Measurements from ENCODE around the gene ABR.

Gene ABR

GRCh38 chr17:1217089-1217385 lies 37.3 kb upstream of the ABR start:
- Histone ChIP-seq H4K20me1 (ENCODE audit: insufficient read depth, low read length) (no peaks in the 10 kb centered on the region), H3F3A (ENCODE audit: insufficient read depth, low read length) (no peaks in the 10 kb centered on the region), H3K27ac (ENCODE audit: low read length) (no peak overlapping the region), H3K4me1 (ENCODE audit: low read length) (no peaks in the 10 kb centered on the region), H3K79me2 (ENCODE audit: low read length) (no peaks in the 10 kb centered on the region), H3K9me2 (replicated peaks; ENCODE audit: insufficient read depth, low read length) (no peaks in the 10 kb centered on the region), H3K9me3 (replicated peaks; ENCODE audit: insufficient read depth, low read length) (no peaks in the 10 kb centered on the region), H3K36me3 (replicated peaks; ENCODE audit: insufficient read depth, low read length) (no peaks in the 10 kb centered on the region), H2AFZ (ENCODE audit: low read length) (no peak overlapping the region), H3K27me3 (replicated peaks; ENCODE audit: insufficient read depth, low read length) (peaks cover 92% of the 10 kb centered on the region), H3K4me2 (ENCODE audit: low read depth, low read length) (no peak overlapping the region), H3K9ac (ENCODE audit: low read length) (no peak overlapping the region), H3K4me3 (ENCODE audit: low read length) (no peak overlapping the region)
- no peak for TF ChIP-seq CTCF (IDR thresholded peaks at IDR 0.05; ENCODE audit: low read length)
- TF ChIP-seq EZH2phosphoT487 (IDR thresholded peaks at IDR 0.05; ENCODE audit: low read length) = no peak; the same call in 1 of the 2 replicates
- no peak for TF ChIP-seq EZH2 (optimal IDR thresholded peaks at IDR 0.05; ENCODE audit: low read depth, low read length)
- DNase-seq = no peak

- Histone ChIP-seq H3F3A (ENCODE audit: insufficient read depth, low read length) (no peaks in the 10 kb centered on the region), H3K79me2 (ENCODE audit: low read length) (no peaks in the 10 kb centered on the region), H3K9me3 (replicated peaks; ENCODE audit: insufficient read depth, low read length) (no peaks in the 10 kb centered on the region), H3K9ac (ENCODE audit: low read length) (no peak overlapping the region), H3K27me3 (replicated peaks; ENCODE audit: insufficient read depth, low read length) (peaks cover 92% of the 10 kb centered on the region), H2AFZ (ENCODE audit: low read length) (no peak overlapping the region), H4K20me1 (ENCODE audit: insufficient read depth, low read length) (no peaks in the 10 kb centered on the region), H3K4me2 (ENCODE audit: low read depth, low read length) (no peak overlapping the region), H3K4me3 (ENCODE audit: low read length) (no peak overlapping the region), H3K4me1 (ENCODE audit: low read length) (no peaks in the 10 kb centered on the region), H3K9me2 (replicated peaks; ENCODE audit: insufficient read depth, low read length) (no peaks in the 10 kb centered on the region), H3K36me3 (replicated peaks; ENCODE audit: insufficient read depth, low read length) (no peaks in the 10 kb centered on the region), H3K27ac (ENCODE audit: low read length) (no peak overlapping the region)
- TF ChIP-seq CTCF (IDR thresholded peaks at IDR 0.05; ENCODE audit: low read length) = no peak
- no peak; the same call in 1 of the 2 replicates for TF ChIP-seq EZH2phosphoT487 (IDR thresholded peaks at IDR 0.05; ENCODE audit: low read length)
- no peak for TF ChIP-seq EZH2 (optimal IDR thresholded peaks at IDR 0.05; ENCODE audit: low read depth, low read length)
- no peak for DNase-seq
Observed at GRCh38 chr17:1216217-1217088, 36.7 kb upstream of the ABR start.

GRCh38 chr17:1212946-1213345 lies 33.2 kb upstream of the ABR start:
- H3K9ac ChIP-seq (ENCODE audit: low read length) = no peak overlapping the region
- H3F3A ChIP-seq (ENCODE audit: insufficient read depth, low read length) = no peaks in the 10 kb centered on the region
- no peak overlapping the region for H2AFZ ChIP-seq (ENCODE audit: low read length)
- no peaks in the 10 kb centered on the region for H3K4me1 ChIP-seq (ENCODE audit: low read length)
- no peak overlapping the region for H3K4me2 ChIP-seq (ENCODE audit: low read depth, low read length)
- no peak for TF ChIP-seq CTCF (IDR thresholded peaks at IDR 0.05; ENCODE audit: low read length)
- TF ChIP-seq EZH2phosphoT487 (IDR thresholded peaks at IDR 0.05; ENCODE audit: low read length) = no peak
- TF ChIP-seq EZH2 (optimal IDR thresholded peaks at IDR 0.05; ENCODE audit: low read depth, low read length) = no peak
- no peaks in the 10 kb centered on the region for H3K9me2 ChIP-seq (replicated peaks; ENCODE audit: insufficient read depth, low read length)
- DNase-seq = no peak
- no peaks in the 10 kb centered on the region for H3K36me3 ChIP-seq (replicated peaks; ENCODE audit: insufficient read depth, low read length)
- H3K79me2 ChIP-seq (ENCODE audit: low read length) = no peaks in the 10 kb centered on the region
- no peak overlapping the region for H3K27ac ChIP-seq (ENCODE audit: low read length)
- H3K4me3 ChIP-seq (ENCODE audit: low read length) = no peak overlapping the region
- H3K9me3 ChIP-seq (replicated peaks; ENCODE audit: insufficient read depth, low read length) = no peaks in the 10 kb centered on the region
- H4K20me1 ChIP-seq (ENCODE audit: insufficient read depth, low read length) = no peaks in the 10 kb centered on the region
- H3K27me3 ChIP-seq (replicated peaks; ENCODE audit: insufficient read depth, low read length) = peaks cover 92% of the 10 kb centered on the region

Data from MM.1S (cell line).